SK-N-SH treated with all-trans-retinoic acid at 6 μM for 48 hours (cell line): ENCODE data around the gene COPS8.

Experiments
- BACH2 ChIP-seq: fragments of 250-450 bp; sonication (Bioruptor Pico); IDR thresholded peaks from 2 replicates; pipeline ENCODE4 v1.9.0; 2021; ENCODE audit warnings: mild to moderate bottlenecking, borderline replicate concordance
- CSDC2 ChIP-seq: fragments of 250-450 bp; sonication (Bioruptor Pico); IDR thresholded peaks from 2 replicates; pipeline ENCODE4 v1.5.0; 2020; ENCODE audit warnings: mild to moderate bottlenecking, moderate library complexity
- OSR1 ChIP-seq: fragments of 250-450 bp; sonication (Bioruptor Pico); IDR thresholded peaks from 2 replicates; pipeline ENCODE4 v1.8.0; 2022; ENCODE audit warnings: moderate library complexity, mild to moderate bottlenecking, inconsistent platforms
- PATZ1 ChIP-seq: fragments of 250-450 bp; sonication (Bioruptor Pico); IDR thresholded peaks from 2 replicates; pipeline ENCODE4 v1.8.0; 2020; ENCODE audit warnings: mild to moderate bottlenecking, moderate library complexity, borderline replicate concordance
- SNAI2 ChIP-seq: fragments of 250-450 bp; sonication (Bioruptor Pico); IDR thresholded peaks from 2 replicates; pipeline ENCODE4 v1.5.0; 2020; ENCODE audit warnings: mild to moderate bottlenecking, moderate library complexity
- TOX ChIP-seq: fragments of 250-450 bp; sonication (Bioruptor Pico); IDR thresholded peaks from 2 replicates; pipeline ENCODE4 v1.8.0; 2021; ENCODE audit warnings: mild to moderate bottlenecking, moderate library complexity, borderline replicate concordance
- TSHZ2 ChIP-seq: fragments of 250-450 bp; sonication (Bioruptor Pico); IDR thresholded peaks from 2 replicates; pipeline ENCODE4 v1.5.0; 2020; ENCODE audit warnings: mild to moderate bottlenecking, moderate library complexity
- ZNF70 ChIP-seq: fragments of 450-650 bp; formaldehyde crosslinking; IDR thresholded peaks from 2 replicates; pipeline ENCODE4 v1.5.0; 2020; ENCODE audit warnings: mild to moderate bottlenecking, moderate library complexity

- TF ChIP-seq ZNF70 (CRISPR knock-in tag) (no peak), TSHZ2 (CRISPR knock-in tag) (no peak), CSDC2 (no peak), PATZ1 (CRISPR knock-in tag) (no peak), SNAI2 (no peak), BACH2 (CRISPR knock-in tag) (no peak), TOX (CRISPR knock-in tag) (no peak), OSR1 (CRISPR knock-in tag) (no peak)
Observed at GRCh38 chr2:237057893-237058300, 27.8 kb upstream of the COPS8 start.
